Astrocyte (in vitro differentiated cells and primary cell): ENCODE measurements around the gene ETV3. TPM values are rescaled to one million over a fixed set of nuclear protein-coding genes. Genes with fewer than 3 reads are reported as not detected.
A peak's percentile ranks its signal among the peaks of the same experiment; 100 is the strongest.
"Not testable (repeated sequence)": the region's sequence is repeated elsewhere in the genome, so short reads cannot be mapped to it uniquely, and the experiment has no call there.

ENCODE experiments used
- DNase-seq: peaks from one replicate; pipeline ENCODE4 v3.0.0-alpha.2; 2010; ENCODE audit warnings: low read depth
- FAIRE-seq: peaks from 2 replicates; lab custom pipeline; 2011; peaks lifted over from hg19 to GRCh38; lab: Jason Lieb, UNC
- H2AFZ ChIP-seq: 2 replicates; pipeline ENCODE4 v1.6.0; 2012; ENCODE audit warnings: low read depth, low read length, inconsistent platforms
- H3K27ac ChIP-seq: 2 replicates; pipeline ENCODE4 v1.5.1; 2011; ENCODE audit warnings: low read depth, low read length, inconsistent platforms
- H3K27me3 ChIP-seq: 2 replicates; pipeline ENCODE4 v1.6.0; 2011; ENCODE audit warnings: low read length, inconsistent platforms; ENCODE audit not compliant: insufficient read depth
- H3K36me3 ChIP-seq: 2 replicates; pipeline ENCODE4 v1.5.1; 2011; ENCODE audit warnings: low read length, inconsistent platforms; ENCODE audit not compliant: insufficient read depth
- H3K4me1 ChIP-seq: 2 replicates; pipeline ENCODE4 v1.5.1; 2011; ENCODE audit warnings: low read length, inconsistent platforms; ENCODE audit not compliant: insufficient read depth
- H3K4me2 ChIP-seq: 2 replicates; pipeline ENCODE4 v1.6.0; 2012; ENCODE audit warnings: low read length, inconsistent platforms
- H3K4me3 ChIP-seq: 2 replicates; pipeline ENCODE4 v1.5.1; 2011; ENCODE audit warnings: low read depth, mild to moderate bottlenecking, low read length, inconsistent platforms; ENCODE audit not compliant: insufficient read depth
- H3K79me2 ChIP-seq: 2 replicates; pipeline ENCODE4 v1.6.0; 2012; ENCODE audit warnings: mild to moderate bottlenecking, low read length, inconsistent platforms; ENCODE audit not compliant: insufficient read depth
- H3K9ac ChIP-seq: 2 replicates; pipeline ENCODE4 v1.6.0; 2012; ENCODE audit warnings: mild to moderate bottlenecking, low read length, inconsistent platforms
- H3K9me3 ChIP-seq: 2 replicates; pipeline ENCODE4 v1.5.1; 2012; ENCODE audit warnings: low read depth, mild to moderate bottlenecking, low read length, inconsistent platforms; ENCODE audit not compliant: insufficient read depth
- H4K20me1 ChIP-seq: 2 replicates; pipeline ENCODE4 v1.6.0; 2012; ENCODE audit warnings: low read length, inconsistent platforms; ENCODE audit not compliant: insufficient read depth
- H3K27ac Mint-ChIP-seq: one replicate; pipeline ENCODE4 v1.8.0; 2021; ENCODE audit warnings: mild to moderate bottlenecking, mixed read lengths; ENCODE audit not compliant: unreplicated experiment
- H3K27me3 Mint-ChIP-seq: one replicate; pipeline ENCODE4 v1.8.0; 2021; ENCODE audit warnings: low read depth, mixed read lengths; ENCODE audit not compliant: unreplicated experiment
- H3K36me3 Mint-ChIP-seq: one replicate; pipeline ENCODE4 v1.8.0; 2021; ENCODE audit warnings: low read depth, mixed read lengths; ENCODE audit not compliant: unreplicated experiment
- H3K4me1 Mint-ChIP-seq: one replicate; pipeline ENCODE4 v1.8.0; 2021; ENCODE audit warnings: low read depth, mixed read lengths; ENCODE audit not compliant: unreplicated experiment
- H3K4me3 Mint-ChIP-seq: one replicate; pipeline ENCODE4 v1.8.0; 2021; ENCODE audit warnings: mild to moderate bottlenecking, moderate library complexity, mixed read lengths; ENCODE audit not compliant: unreplicated experiment
- H3K9me3 Mint-ChIP-seq: one replicate; pipeline ENCODE4 v1.8.0; 2021; ENCODE audit warnings: mild to moderate bottlenecking, mixed read lengths; ENCODE audit not compliant: unreplicated experiment
- EZH2 ChIP-seq: IDR thresholded peaks from 2 replicates; pipeline ENCODE4 v1.6.1; 2012; ENCODE audit warnings: mild to moderate bottlenecking, low read length, inconsistent platforms; ENCODE audit not compliant: insufficient read depth
- total RNA-seq: library from RNA; stranded (reverse); gene quantifications from 2 replicates; pipeline ENCODE4 v1.2.1, GENCODE V29; 2021
- TF ChIP-seq, protein P1 (sequence below): IDR thresholded peaks from 2 replicates; pipeline ENCODE4 v1.5.1; 2011; ENCODE audit warnings: low read depth, mild to moderate bottlenecking, inconsistent platforms, low read length, moderate library complexity; ENCODE audit not compliant: insufficient read depth

ETV3 gene
- total RNA-seq, 1 donor from 2014 or later = 37.5 TPM

DNA sequence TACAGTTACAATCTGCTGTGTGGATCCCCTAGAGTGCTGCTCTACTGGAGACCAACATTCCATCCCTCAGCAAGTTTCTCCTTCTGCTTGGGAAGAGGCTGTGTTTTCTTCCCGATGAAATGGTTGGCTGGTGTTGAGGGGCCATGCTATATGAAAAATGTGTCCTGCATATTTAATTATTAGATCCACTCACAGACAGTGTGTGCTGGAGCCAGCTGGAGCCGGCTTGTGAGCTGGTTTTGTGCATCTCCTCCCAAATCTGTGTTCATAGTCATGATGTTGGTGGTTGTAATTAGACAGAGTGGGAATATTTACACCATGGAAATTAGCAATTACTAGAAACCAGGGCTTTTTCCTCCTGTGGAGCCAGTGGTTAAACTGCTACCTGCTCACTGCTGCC, 34.4 kb upstream of the ETV3 start:
- not testable (repeated sequence) for H3K79me2 ChIP-seq, FAIRE-seq, H3K4me2 ChIP-seq, H3K36me3 ChIP-seq, H3K27ac Mint-ChIP-seq, H3K9me3 Mint-ChIP-seq, H3K4me1 ChIP-seq, H3K4me3 Mint-ChIP-seq, H3K4me1 Mint-ChIP-seq, H3K36me3 Mint-ChIP-seq, H3K9ac ChIP-seq, H3K9me3 ChIP-seq, H4K20me1 ChIP-seq, H3K4me3 ChIP-seq, H2AFZ ChIP-seq, H3K27ac ChIP-seq, DNase-seq
- peaks cover 39% of the 10 kb centered on the region for H3K27me3 Mint-ChIP-seq
- peaks cover 21% of the 10 kb centered on the region for H3K27me3 ChIP-seq

DNA sequence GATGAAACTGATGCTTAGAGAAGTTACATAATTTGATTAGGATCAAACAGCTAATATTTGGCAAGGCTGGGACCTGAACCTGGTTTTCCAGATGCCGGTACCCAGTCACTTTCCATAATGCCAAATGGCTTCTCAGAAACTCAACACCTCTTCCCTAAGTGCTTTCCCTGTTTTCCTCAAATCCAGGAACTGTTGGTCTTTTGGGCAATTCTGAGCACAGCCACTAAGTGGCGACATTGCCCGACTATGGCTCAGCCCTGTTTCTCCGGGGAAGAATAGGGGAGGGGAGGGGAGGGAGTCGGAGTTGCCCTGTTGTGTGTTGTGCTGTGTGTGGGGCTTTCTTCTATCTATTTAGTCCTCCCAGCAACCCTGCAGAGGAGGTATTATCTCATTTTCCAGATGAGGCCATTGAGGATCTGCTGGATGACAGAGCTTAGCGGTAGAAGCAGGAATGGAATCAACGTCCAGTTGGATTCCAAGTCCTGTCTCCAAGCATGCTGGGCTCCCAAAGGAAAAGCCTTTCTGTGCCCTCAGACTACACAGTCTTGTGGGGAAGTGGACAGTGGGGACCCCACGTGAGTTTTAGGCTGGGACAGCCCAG, 33.8 kb upstream of the ETV3 start:
- not testable (repeated sequence) for FAIRE-seq, H3K4me3 Mint-ChIP-seq, H3K36me3 Mint-ChIP-seq, H3K9me3 ChIP-seq, H3K27ac Mint-ChIP-seq, H2AFZ ChIP-seq, H3K27ac ChIP-seq, H3K9ac ChIP-seq, H3K4me2 ChIP-seq, H4K20me1 ChIP-seq, DNase-seq, H3K4me1 Mint-ChIP-seq, H3K79me2 ChIP-seq, H3K4me3 ChIP-seq, H3K36me3 ChIP-seq, H3K9me3 Mint-ChIP-seq, H3K4me1 ChIP-seq
- peaks cover 21% of the 10 kb centered on the region for H3K27me3 ChIP-seq
- peaks cover 42% of the 10 kb centered on the region for H3K27me3 Mint-ChIP-seq

DNA sequence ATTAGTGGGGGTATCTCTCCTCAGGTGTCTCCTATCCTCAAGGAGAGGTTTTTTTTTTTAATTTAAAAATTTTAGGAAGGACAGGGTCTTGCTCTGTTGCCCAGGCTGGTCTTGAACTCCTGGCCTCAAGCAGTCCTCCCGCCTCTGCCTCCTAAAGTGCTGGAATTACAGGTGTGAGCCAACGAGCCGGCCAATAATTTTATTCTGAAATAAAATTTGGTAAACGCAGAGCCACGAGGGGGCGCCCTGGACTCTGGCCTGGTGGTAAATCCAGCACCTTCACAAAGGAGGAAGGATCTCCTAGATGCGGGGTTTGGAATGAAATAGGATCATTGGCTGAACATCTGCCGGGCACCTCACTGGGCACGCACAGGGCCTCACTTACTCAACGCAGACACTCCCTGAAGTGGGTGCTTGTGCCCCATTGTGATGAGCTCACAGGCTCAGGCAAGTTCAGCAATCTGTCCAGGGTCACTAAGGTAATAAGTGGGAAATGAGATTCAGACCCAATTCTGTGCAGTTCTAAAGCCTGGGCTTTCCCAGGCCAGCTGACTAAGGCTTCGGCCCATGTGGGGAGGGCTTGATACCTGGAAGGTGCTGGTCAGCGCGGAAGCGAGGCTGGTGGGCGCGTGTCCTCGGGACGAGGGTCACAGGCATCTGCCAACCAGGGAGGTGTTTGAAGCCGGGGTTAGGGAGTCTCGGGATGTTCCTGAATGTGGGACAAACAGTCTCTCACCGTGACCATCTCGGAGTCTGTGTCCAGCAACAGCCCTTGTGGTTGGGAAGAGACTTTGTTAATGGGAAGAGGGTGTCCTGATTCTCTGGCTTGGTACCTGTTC, 32.7 kb upstream of the ETV3 start:
- H3K27ac Mint-ChIP-seq = no peak overlapping the region
- no peaks in the 10 kb centered on the region for H3K9me3 Mint-ChIP-seq
- Histone ChIP-seq H3K27me3 (peaks cover 19% of the 10 kb centered on the region), H3K79me2 (no peaks in the 10 kb centered on the region), H3K4me1 (no peaks in the 10 kb centered on the region), H3K36me3 (no peaks in the 10 kb centered on the region), H3K9ac (no peak overlapping the region), H3K9me3 (no peaks in the 10 kb centered on the region), H2AFZ (no peak overlapping the region), H3K4me3 (no peak overlapping the region), H4K20me1 (no peaks in the 10 kb centered on the region), H3K4me2 (no peak overlapping the region), H3K27ac (no peak overlapping the region)
- no peaks in the 10 kb centered on the region for H3K4me1 Mint-ChIP-seq
- no peak for DNase-seq
- no peak for FAIRE-seq
- H3K27me3 Mint-ChIP-seq = peaks cover 32% of the 10 kb centered on the region
- H3K36me3 Mint-ChIP-seq = no peaks in the 10 kb centered on the region
- no peak for TF ChIP-seq EZH2
- TF ChIP-seq, protein P1, sequence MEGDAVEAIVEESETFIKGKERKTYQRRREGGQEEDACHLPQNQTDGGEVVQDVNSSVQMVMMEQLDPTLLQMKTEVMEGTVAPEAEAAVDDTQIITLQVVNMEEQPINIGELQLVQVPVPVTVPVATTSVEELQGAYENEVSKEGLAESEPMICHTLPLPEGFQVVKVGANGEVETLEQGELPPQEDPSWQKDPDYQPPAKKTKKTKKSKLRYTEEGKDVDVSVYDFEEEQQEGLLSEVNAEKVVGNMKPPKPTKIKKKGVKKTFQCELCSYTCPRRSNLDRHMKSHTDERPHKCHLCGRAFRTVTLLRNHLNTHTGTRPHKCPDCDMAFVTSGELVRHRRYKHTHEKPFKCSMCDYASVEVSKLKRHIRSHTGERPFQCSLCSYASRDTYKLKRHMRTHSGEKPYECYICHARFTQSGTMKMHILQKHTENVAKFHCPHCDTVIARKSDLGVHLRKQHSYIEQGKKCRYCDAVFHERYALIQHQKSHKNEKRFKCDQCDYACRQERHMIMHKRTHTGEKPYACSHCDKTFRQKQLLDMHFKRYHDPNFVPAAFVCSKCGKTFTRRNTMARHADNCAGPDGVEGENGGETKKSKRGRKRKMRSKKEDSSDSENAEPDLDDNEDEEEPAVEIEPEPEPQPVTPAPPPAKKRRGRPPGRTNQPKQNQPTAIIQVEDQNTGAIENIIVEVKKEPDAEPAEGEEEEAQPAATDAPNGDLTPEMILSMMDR = peak; percentile 35
- H3K4me3 Mint-ChIP-seq = no peak overlapping the region
